Sigmoid colon (tissue), 7 donors: ENCODE measurements around the gene NES. TPM values are rescaled to one million over a fixed set of nuclear protein-coding genes. Genes with fewer than 3 reads are reported as not detected.

Source experiments
- DNase-seq: peaks from one replicate; pipeline ENCODE4 v3.0.0-alpha.2; 2019
- H3K27ac ChIP-seq, 4 donors: fragments of 200-600 bp; sonication (generic); one replicate each; pipeline ENCODE4 v1.5.1; 2016 to 2019; ENCODE audit warnings: mild to moderate bottlenecking in 1 of 4
- H3K27me3 ChIP-seq, 3 donors: fragments of 200-600 bp; sonication (generic); one replicate each; pipeline ENCODE4 v1.5.1; 2019; ENCODE audit warnings: mild to moderate bottlenecking in 1 of 3
- H3K36me3 ChIP-seq, 4 donors: fragments of 200-600 bp; sonication (generic); one replicate each; pipeline ENCODE4 v1.5.1; 2016 to 2019
- H3K4me1 ChIP-seq, 4 donors: fragments of 200-600 bp; sonication (generic); one replicate each; pipeline ENCODE4 v1.5.1; 2017 to 2019
- H3K4me3 ChIP-seq, 4 donors: fragments of 200-600 bp; sonication (generic); one replicate each; pipeline ENCODE4 v1.5.1; 2017 to 2019; ENCODE audit warnings: mild to moderate bottlenecking in 2 of 4, moderate library complexity in 1 of 4
- H3K9me3 ChIP-seq, 4 donors: fragments of 200-600 bp in 3 of 4; sonication (generic) in 3 of 4; one replicate each; pipeline versions ENCODE4 v1.5.1 to v1.6.1; 2013 to 2019
- EP300 ChIP-seq, 4 donors: sonication (generic); formaldehyde crosslinking; IDR thresholded peaks; one replicate each; pipeline ENCODE4 v1.6.1; 2017; ENCODE audit warnings: antibody characterized with exemption in 4 of 4
- POLR2A ChIP-seq, 2 donors: fragments of 450-650 bp; IDR thresholded peaks; one replicate each; pipeline ENCODE4 v1.6.1; 2016; ENCODE audit warnings: antibody characterized with exemption in 2 of 2, mild to moderate bottlenecking in 2 of 2, moderate library complexity in 2 of 2
- POLR2AphosphoS5 ChIP-seq, 4 donors: sonication (generic); formaldehyde crosslinking; IDR thresholded peaks; one replicate each; pipeline ENCODE4 v1.6.1; 2017; ENCODE audit warnings: antibody characterized with exemption in 4 of 4
- WGBS, 2 donors: extraction: QIAGEN DNeasy Blood & Tissue Kit; methylation state at CpG; one replicate each; pipeline ENCODE4 v1.1.7; 2013; 5-methylcytosine and 5-hydroxymethylcytosine counted together
- intact Hi-C: fragments of 100-400 bp; cut with DNase I; formaldehyde crosslinking; loops from one replicate; pipeline ENCODE4 v1.15.1; 2023
- polyA plus RNA-seq, 3 donors: library from polyadenylated mRNA; stranded (reverse); fragments of 200-250 nt; gene quantifications; one replicate each; pipeline ENCODE4 v1.2.3, GENCODE V29; 2013
- total RNA-seq, 4 donors: library from RNA; depleted of rRNA; stranded (reverse); fragments of >200 nt; gene quantifications; one replicate each; pipeline ENCODE4 v1.1.0, GENCODE V29; 2016
- TF ChIP-seq, protein P1 (sequence below), 4 experiments: fragments of 450-650 bp in 3 of 4; fragments of 200-600 bp in 1 of 4; IDR thresholded peaks; one replicate each; pipeline ENCODE4 v1.5.1; 2016 to 2019; ENCODE audit warnings: antibody characterized with exemption in 4 of 4, mild to moderate bottlenecking in 3 of 4, moderate library complexity in 2 of 4
- donor health status: healthy with polysubstance abuse.
- donor health status: Bipolar disorder and iron deficiency.
- donor health status: healthy.

NES gene
- total and polyA plus RNA-seq, 7 donors: 0.60 to 21.0 (median 7.1) TPM

DNA sequence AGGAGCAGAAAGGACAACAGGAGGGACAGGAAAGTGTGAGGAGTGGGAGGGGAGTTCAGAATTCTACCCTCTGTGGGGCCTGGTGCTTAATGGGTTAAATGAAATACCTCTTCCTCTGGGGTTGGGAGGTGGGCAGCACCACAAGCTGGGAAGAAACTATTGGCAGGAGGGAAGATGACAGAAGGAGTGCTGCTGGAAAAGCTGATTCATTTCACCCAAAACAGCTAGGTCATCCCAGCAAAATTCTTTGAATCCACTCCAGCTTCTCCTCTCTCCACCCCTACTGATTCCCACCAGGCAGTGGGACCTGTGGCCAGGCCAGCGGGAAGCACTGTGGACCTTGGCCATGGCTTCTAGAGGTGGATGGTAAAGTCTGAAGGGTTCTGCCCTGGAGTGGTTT, 22.5 kb downstream of the NES start:
- H3K27ac ChIP-seq: no peak overlapping the region
- no peaks in the 10 kb centered on the region for H3K9me3 ChIP-seq
- no peaks in the 10 kb centered on the region for H3K36me3 ChIP-seq
- peaks cover 0 to 41% (median 6%) of the 10 kb centered on the region in 3 donors for H3K27me3 ChIP-seq
- no peak overlapping the region for H3K4me3 ChIP-seq
- DNase-seq: no peak
- peaks cover 0 to 30% (median 23%) of the 10 kb centered on the region in 4 donors for H3K4me1 ChIP-seq
- no peak for TF ChIP-seq EP300 (IDR thresholded peaks at IDR 0.05)
- intact Hi-C loops: loop anchor here (5.0 kb wide), 1 partner anchor 197 kb away; no protein-coding TSS in a partner anchor
- 66 to 79% methylated on average over 1 of the region's 1 CpG for WGBS, 2 donors

DNA sequence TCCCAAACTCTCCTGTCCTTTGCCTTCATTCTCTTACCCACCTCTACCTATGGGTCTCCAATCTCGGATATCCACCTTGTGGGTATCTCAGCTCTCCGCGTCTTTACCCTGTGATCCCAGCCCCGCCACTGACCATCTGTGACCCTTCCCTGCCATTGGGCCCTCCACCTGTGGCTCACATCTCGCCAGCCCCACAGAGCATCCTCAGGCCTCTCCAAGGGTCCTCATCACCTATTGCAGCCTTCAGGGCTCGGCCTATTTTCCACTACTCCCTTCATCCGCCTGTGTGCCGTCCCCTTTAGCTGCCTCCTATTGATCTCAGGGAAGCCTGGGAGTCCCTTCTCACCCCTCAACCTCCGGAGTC, 24.2 kb downstream of the NES start:
- 87 to 91% methylated on average over 9 of the region's 9 CpGs for WGBS, 2 donors
- TF ChIP-seq, protein P1, sequence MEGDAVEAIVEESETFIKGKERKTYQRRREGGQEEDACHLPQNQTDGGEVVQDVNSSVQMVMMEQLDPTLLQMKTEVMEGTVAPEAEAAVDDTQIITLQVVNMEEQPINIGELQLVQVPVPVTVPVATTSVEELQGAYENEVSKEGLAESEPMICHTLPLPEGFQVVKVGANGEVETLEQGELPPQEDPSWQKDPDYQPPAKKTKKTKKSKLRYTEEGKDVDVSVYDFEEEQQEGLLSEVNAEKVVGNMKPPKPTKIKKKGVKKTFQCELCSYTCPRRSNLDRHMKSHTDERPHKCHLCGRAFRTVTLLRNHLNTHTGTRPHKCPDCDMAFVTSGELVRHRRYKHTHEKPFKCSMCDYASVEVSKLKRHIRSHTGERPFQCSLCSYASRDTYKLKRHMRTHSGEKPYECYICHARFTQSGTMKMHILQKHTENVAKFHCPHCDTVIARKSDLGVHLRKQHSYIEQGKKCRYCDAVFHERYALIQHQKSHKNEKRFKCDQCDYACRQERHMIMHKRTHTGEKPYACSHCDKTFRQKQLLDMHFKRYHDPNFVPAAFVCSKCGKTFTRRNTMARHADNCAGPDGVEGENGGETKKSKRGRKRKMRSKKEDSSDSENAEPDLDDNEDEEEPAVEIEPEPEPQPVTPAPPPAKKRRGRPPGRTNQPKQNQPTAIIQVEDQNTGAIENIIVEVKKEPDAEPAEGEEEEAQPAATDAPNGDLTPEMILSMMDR (IDR thresholded peaks at IDR 0.05): no peak
- TF ChIP-seq EP300 (IDR thresholded peaks at IDR 0.05) (no peak), POLR2A (IDR thresholded peaks at IDR 0.05) (no peak), POLR2AphosphoS5 (IDR thresholded peaks at IDR 0.05) (no peak)
- Histone ChIP-seq H3K36me3 (no peaks in the 10 kb centered on the region), H3K27ac (no peak overlapping the region), H3K4me3 (no peak overlapping the region), H3K9me3 (no peaks in the 10 kb centered on the region), H3K4me1 (peaks cover 0 to 20% (median 16%) of the 10 kb centered on the region in 4 donors), H3K27me3 (peaks cover 0 to 58% (median 6%) of the 10 kb centered on the region in 3 donors)
- no peak for DNase-seq
- intact Hi-C loops: no loop called here

DNA sequence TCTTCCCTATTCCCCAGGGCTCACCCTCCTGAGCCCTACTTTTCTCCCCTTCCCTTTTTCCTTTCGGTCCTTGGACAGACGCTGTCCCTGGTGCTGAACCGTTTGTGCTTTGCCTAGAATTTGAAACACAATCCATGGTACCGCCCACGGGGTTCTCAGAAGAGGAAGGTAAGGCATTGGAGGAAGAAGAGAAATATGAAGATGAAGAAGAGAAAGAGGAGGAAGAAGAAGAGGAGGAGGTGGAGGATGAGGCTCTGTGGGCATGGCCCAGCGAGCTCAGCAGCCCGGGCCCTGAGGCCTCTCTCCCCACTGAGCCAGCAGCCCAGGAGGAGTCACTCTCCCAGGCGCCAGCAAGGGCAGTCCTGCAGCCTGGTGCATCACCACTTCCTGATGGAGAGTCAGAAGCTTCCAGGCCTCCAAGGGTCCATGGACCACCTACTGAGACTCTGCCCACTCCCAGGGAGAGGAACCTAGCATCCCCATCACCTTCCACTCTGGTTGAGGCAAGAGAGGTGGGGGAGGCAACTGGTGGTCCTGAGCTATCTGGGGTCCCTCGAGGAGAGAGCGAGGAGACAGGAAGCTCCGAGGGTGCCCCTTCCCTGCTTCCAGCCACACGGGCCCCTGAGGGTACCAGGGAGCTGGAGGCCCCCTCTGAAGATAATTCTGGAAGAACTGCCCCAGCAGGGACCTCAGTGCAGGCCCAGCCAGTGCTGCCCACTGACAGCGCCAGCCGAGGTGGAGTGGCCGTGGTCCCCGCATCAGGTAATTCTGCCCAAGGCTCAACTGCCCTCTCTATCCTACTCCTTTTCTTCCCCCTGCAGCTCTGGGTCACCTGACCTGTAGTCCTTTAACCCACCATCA, 24.8 kb downstream of the NES start:
- Histone ChIP-seq H3K9me3 (no peaks in the 10 kb centered on the region), H3K27ac (no peak overlapping the region), H3K4me1 (peaks cover 0 to 14% (median 10%) of the 10 kb centered on the region in 4 donors), H3K36me3 (no peaks in the 10 kb centered on the region), H3K4me3 (no peak overlapping the region), H3K27me3 (peaks cover 0 to 64% (median 11%) of the 10 kb centered on the region in 3 donors)
- TF ChIP-seq EP300 (IDR thresholded peaks at IDR 0.05) (no peak), POLR2A (IDR thresholded peaks at IDR 0.05) (no peak), POLR2AphosphoS5 (IDR thresholded peaks at IDR 0.05) (no peak)
- TF ChIP-seq, protein P1 (IDR thresholded peaks at IDR 0.05): no peak
- 55 to 71% methylated on average over 16 of the region's 16 CpGs for WGBS, 2 donors
- intact Hi-C loops: no loop called here
- no peak for DNase-seq

DNA sequence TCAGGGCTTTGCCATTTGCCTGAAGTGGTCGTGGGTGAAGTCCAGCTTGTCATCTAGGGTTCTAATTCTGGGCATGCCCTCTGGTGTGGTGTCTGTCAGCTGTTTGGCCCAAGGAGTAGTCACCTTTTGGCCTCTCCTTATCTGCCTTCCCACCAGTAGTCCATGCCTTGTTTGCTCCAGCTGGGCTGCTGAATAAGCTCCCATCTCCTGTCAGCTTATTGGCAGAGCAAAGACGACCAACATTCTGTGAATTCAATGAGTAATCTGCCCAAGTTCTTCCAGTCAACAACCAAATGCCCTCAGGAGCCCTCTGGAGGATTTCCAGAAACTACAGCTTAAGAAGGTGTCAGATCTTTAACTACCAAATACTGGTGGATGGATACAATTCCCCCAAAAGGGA, 28.3 kb downstream of the NES start:
- peaks cover 0 to 92% (median 45%) of the 10 kb centered on the region in 3 donors for H3K27me3 ChIP-seq
- no peak for DNase-seq
- H3K9me3 ChIP-seq: no peaks in the 10 kb centered on the region
- no peak overlapping the region for H3K27ac ChIP-seq
- 38 to 45% methylated on average over 2 of the region's 2 CpGs for WGBS, 2 donors
- no peak overlapping the region for H3K4me3 ChIP-seq
- intact Hi-C loops: no loop called here
- TF ChIP-seq POLR2AphosphoS5 (IDR thresholded peaks at IDR 0.05) (no peak), POLR2A (IDR thresholded peaks at IDR 0.05) (no peak), EP300 (IDR thresholded peaks at IDR 0.05) (no peak)
- TF ChIP-seq, protein P1 (IDR thresholded peaks at IDR 0.05): no peak
- no peaks in the 10 kb centered on the region for H3K4me1 ChIP-seq
- no peaks in the 10 kb centered on the region for H3K36me3 ChIP-seq

DNA sequence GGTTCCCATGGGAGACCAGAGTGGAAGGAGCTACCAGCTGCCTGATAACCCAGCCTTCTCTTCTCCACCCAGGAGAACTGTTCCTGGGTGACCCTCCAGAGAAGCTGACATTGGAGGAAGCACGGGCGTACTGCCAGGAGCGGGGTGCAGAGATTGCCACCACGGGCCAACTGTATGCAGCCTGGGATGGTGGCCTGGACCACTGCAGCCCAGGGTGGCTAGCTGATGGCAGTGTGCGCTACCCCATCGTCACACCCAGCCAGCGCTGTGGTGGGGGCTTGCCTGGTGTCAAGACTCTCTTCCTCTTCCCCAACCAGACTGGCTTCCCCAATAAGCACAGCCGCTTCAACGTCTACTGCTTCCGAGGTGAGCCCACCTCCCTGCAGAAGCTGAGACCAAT, 28.7 kb downstream of the NES start:
- Histone ChIP-seq H3K36me3 (no peaks in the 10 kb centered on the region), H3K9me3 (no peaks in the 10 kb centered on the region), H3K4me1 (no peaks in the 10 kb centered on the region), H3K27me3 (peaks cover 0 to 92% (median 46%) of the 10 kb centered on the region in 3 donors), H3K4me3 (no peak overlapping the region), H3K27ac (no peak overlapping the region)
- intact Hi-C loops: no loop called here
- WGBS, 2 donors: 82 to 90% methylated on average over 10 of the region's 10 CpGs
- no peak for DNase-seq
- no peak for TF ChIP-seq POLR2A (IDR thresholded peaks at IDR 0.05)
- TF ChIP-seq EP300 (IDR thresholded peaks at IDR 0.05): no peak
- TF ChIP-seq, protein P1 (IDR thresholded peaks at IDR 0.05): no peak
- TF ChIP-seq POLR2AphosphoS5 (IDR thresholded peaks at IDR 0.05): no peak
